Smooth muscle cell (in vitro differentiated cells): ENCODE results near the gene RTKN. TPM values are rescaled to one million over a fixed set of nuclear protein-coding genes. Genes with fewer than 3 reads are reported as not detected.

Experiments used
- DNase-seq: peaks from one replicate; lab custom pipeline; 2025; ENCODE audit not compliant: unreplicated experiment; lab: John Stamatoyannopoulos, UW
- H2AFZ ChIP-seq: fragments of 200-600 bp; sonication (generic); 2 replicates; pipeline ENCODE4 v1.6.0; 2016; ENCODE audit warnings: antibody characterized with exemption, low read depth, mild to moderate bottlenecking
- H3F3A ChIP-seq: fragments of 200-600 bp; sonication (generic); 2 replicates; pipeline ENCODE4 v1.6.0; 2017; ENCODE audit warnings: antibody characterized with exemption, low read depth
- H3K27ac ChIP-seq: fragments of 200-600 bp; sonication (generic); 2 replicates; pipeline ENCODE4 v1.5.1; 2016; ENCODE audit warnings: low read depth, mild to moderate bottlenecking
- H3K27me3 ChIP-seq: fragments of 200-600 bp; sonication (generic); 2 replicates; pipeline ENCODE4 v1.6.1; 2016; ENCODE audit warnings: low read depth, mild to moderate bottlenecking
- H3K36me3 ChIP-seq: fragments of 200-600 bp; sonication (generic); 2 replicates; pipeline ENCODE4 v1.5.1; 2016; ENCODE audit warnings: low read depth
- H3K4me1 ChIP-seq: fragments of 200-600 bp; sonication (generic); 2 replicates; pipeline ENCODE4 v1.5.1; 2016; ENCODE audit warnings: low read depth
- H3K4me2 ChIP-seq: fragments of 200-600 bp; sonication (generic); 2 replicates; pipeline ENCODE4 v1.6.0; 2016; ENCODE audit warnings: mild to moderate bottlenecking
- H3K4me3 ChIP-seq: fragments of 200-600 bp; sonication (generic); 2 replicates; pipeline ENCODE4 v1.5.1; 2016; ENCODE audit warnings: mild to moderate bottlenecking
- H3K79me2 ChIP-seq: fragments of 200-600 bp; sonication (generic); 2 replicates; pipeline ENCODE4 v1.6.0; 2016; ENCODE audit warnings: low read depth, mild to moderate bottlenecking
- H3K9ac ChIP-seq: fragments of 200-600 bp; sonication (generic); 2 replicates; pipeline ENCODE4 v1.6.0; 2016; ENCODE audit warnings: low read depth
- H3K9me3 ChIP-seq: fragments of 200-600 bp; sonication (generic); replicated peaks from 2 replicates; pipeline ENCODE4 v1.5.1; 2016; ENCODE audit warnings: low read depth
- H4K20me1 ChIP-seq: fragments of 200-600 bp; sonication (generic); 2 replicates; pipeline ENCODE4 v1.6.0; 2016; ENCODE audit warnings: low read depth
- WGBS: methylation state at CpG from one replicate; pipeline ENCODE4 v1.1.7; 2016; ENCODE audit warnings: low lambda C conversion rate; 5-methylcytosine and 5-hydroxymethylcytosine counted together
- polyA plus RNA-seq: library from polyadenylated mRNA; unstranded; fragments of >200 nt; fragmentation: Nextera tagmentation; extraction: Ambion mirVana; gene quantifications from 2 replicates; pipeline ENCODE4 v1.2.1, GENCODE V29; 2016
- total RNA-seq: library from RNA; depleted of rRNA; stranded (reverse); fragments of >200 nt; gene quantifications from 2 replicates; pipeline ENCODE4 v1.2.3, GENCODE V29; 2014
- TF ChIP-seq, protein P1 (sequence below): fragments of 200-600 bp; sonication (generic); IDR thresholded peaks from 2 replicates; pipeline ENCODE4 v1.5.1; 2017; ENCODE audit warnings: borderline replicate concordance, mild to moderate bottlenecking, antibody characterized with exemption; ENCODE audit not compliant: insufficient read depth, poor library complexity, severe bottlenecking

Gene RTKN
- total and polyA plus RNA-seq, 2 experiments from 2014 or later, result 31.4 to 60.5 TPM

DNA sequence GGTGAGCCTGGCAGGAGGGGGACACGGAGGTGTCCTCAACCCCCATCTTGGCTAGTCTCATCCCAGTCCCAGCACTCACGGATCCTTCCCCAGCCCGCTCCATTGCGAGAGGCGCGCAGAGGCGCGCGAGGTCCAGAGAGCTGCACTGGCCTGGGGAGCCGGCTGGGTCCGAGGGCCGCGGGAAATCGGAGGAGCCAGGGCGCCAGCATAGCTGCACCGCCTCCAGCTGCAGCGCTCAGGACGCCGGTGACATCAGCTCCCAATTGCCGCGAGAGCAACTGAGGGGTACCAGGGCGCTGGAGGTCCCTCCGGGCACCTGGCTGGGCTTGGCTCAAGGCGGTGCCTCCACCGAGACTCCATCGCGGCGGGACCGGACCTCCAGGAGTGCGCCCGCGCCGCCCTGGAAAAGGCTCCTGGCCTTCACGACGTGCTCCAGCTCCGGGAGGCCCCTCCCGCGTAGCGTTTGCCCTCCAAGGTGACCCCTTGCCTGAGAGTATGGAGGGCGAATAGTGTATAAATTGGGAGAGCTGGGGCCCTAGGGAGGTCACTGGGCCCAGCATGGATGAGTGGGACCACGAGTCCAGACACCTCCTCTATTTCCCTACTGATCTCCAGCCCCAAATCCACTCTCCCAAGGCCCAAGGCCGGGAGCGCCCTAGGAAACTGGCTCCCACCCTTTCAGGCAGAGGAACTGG lies 5.5 kb downstream of the RTKN start:
- Histone ChIP-seq H3K4me2 (peak overlapping the region; percentile 96), H2AFZ (no peak overlapping the region), H3K9ac (no peak overlapping the region), H4K20me1 (peaks cover 81% of the 10 kb centered on the region), H3F3A (peaks cover 17% of the 10 kb centered on the region), H3K27ac (no peak overlapping the region), H3K9me3 (no peaks in the 10 kb centered on the region), H3K27me3 (no peaks in the 10 kb centered on the region), H3K36me3 (peaks cover 5% of the 10 kb centered on the region), H3K4me3 (no peak overlapping the region), H3K79me2 (peaks cover 83% of the 10 kb centered on the region), H3K4me1 (peaks cover 30% of the 10 kb centered on the region)
- 96% methylated on average over 42 of the region's 43 CpGs for WGBS
- TF ChIP-seq, protein P1, sequence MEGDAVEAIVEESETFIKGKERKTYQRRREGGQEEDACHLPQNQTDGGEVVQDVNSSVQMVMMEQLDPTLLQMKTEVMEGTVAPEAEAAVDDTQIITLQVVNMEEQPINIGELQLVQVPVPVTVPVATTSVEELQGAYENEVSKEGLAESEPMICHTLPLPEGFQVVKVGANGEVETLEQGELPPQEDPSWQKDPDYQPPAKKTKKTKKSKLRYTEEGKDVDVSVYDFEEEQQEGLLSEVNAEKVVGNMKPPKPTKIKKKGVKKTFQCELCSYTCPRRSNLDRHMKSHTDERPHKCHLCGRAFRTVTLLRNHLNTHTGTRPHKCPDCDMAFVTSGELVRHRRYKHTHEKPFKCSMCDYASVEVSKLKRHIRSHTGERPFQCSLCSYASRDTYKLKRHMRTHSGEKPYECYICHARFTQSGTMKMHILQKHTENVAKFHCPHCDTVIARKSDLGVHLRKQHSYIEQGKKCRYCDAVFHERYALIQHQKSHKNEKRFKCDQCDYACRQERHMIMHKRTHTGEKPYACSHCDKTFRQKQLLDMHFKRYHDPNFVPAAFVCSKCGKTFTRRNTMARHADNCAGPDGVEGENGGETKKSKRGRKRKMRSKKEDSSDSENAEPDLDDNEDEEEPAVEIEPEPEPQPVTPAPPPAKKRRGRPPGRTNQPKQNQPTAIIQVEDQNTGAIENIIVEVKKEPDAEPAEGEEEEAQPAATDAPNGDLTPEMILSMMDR, result no peak
- DNase-seq, result no peak

DNA sequence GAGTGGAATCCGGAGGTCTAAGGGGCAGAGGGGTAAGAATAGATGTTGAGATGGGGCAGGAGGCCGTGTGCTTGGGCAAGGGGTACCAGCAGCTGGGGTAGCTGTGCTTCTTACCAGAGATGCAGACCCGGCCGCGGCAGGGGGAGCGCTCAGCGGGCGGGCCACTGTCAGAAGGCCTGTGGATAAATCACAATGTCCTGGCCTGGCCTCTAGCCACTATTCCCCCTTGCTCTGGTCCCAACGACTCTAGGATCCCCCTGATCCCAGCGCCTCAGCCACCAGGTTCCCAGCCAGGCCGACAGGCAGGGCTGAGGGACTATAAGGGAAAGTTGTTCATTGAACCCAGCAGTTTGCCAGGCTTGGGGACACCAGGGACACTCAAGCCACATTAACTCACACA lies 11.2 kb downstream of the RTKN start:
- H3K4me1 ChIP-seq, result no peaks in the 10 kb centered on the region
- H3K36me3 ChIP-seq, result peaks cover 5% of the 10 kb centered on the region
- H3K9ac ChIP-seq, result no peak overlapping the region
- H2AFZ ChIP-seq, result no peak overlapping the region
- no peak overlapping the region for H3K4me3 ChIP-seq
- H3K9me3 ChIP-seq, result no peaks in the 10 kb centered on the region
- H3F3A ChIP-seq, result peaks cover 35% of the 10 kb centered on the region
- TF ChIP-seq, protein P1, result no peak
- H3K79me2 ChIP-seq, result peaks cover 33% of the 10 kb centered on the region
- 97% methylated on average over 10 of the region's 11 CpGs for WGBS
- no peak overlapping the region for H3K27ac ChIP-seq
- H3K27me3 ChIP-seq, result no peaks in the 10 kb centered on the region
- H4K20me1 ChIP-seq, result peaks cover 55% of the 10 kb centered on the region
- no peak for DNase-seq
- H3K4me2 ChIP-seq, result no peak overlapping the region

DNA sequence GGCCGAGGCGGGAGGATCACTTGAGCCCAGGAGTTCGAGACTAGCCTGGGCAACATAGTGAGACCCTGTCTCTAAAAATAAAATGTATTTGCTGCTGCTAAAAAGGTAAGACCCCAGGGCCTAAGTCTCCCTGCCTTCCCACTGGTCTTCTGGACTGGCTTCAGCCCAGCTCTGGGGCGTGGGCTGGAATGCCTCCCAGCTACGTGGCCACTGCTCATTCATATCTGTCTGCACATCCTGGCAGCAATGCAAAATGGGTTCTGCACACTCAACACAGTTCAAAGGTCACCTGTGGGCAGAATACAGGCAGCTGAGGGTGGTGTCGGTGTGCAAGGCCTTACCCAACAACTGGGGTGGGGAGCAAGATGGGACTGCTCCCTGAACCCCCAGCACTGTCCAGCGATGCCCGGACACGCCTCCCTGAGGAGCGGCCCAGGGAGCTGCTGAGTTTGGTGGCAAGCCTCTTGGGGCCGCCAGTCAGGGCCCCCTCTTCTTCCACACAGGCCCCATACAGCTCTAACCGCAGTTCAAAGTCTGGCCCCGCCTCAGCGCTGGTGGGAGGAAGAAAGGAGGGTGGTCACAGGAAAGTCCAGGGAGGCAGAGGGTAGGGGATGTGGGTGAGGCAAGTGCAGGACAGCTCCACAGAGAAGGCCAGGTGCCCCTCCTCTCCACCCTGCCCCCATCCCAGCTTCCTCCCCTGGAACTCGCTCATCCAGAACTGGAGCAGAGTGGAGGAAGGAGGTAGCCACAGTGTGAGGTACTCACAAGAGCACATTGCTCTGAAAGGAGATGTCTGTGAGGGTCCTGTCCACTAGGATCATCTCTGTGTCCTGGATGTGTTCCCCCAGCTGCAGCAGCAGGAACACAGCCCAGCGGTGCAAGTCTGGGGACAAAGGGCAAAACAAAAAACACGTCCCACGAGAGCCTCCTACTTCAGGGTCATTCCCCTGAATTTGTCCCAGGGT lies 12.0 kb downstream of the RTKN start:
- Histone ChIP-seq H3K27me3 (no peaks in the 10 kb centered on the region), H3K9ac (no peak overlapping the region), H2AFZ (no peak overlapping the region), H3K4me3 (no peak overlapping the region), H3K27ac (no peak overlapping the region), H3K36me3 (peaks cover 5% of the 10 kb centered on the region), H3K9me3 (no peaks in the 10 kb centered on the region), H3K4me2 (no peak overlapping the region), H3K4me1 (no peaks in the 10 kb centered on the region), H3K79me2 (peaks cover 26% of the 10 kb centered on the region), H3F3A (peaks cover 35% of the 10 kb centered on the region), H4K20me1 (peaks cover 48% of the 10 kb centered on the region)
- DNase-seq, result no peak
- 96% methylated on average over 18 of the region's 18 CpGs for WGBS
- TF ChIP-seq, protein P1, result no peak
